Testis (tissue), 2 donors: Measurements from ENCODE around the gene PLPPR1.

Source experiments
- CTCF ChIP-seq, 3 experiments: fragments of 450-650 bp in 2 of 3; fragments of 200-600 bp in 1 of 3; sonication (generic) in 1 of 3; IDR thresholded peaks; one replicate each; pipeline ENCODE4 v1.5.1; 2016 to 2019; ENCODE audit warnings: antibody characterized with exemption in 3 of 3, mild to moderate bottlenecking in 2 of 3, moderate library complexity in 1 of 3
- POLR2A ChIP-seq: fragments of 450-650 bp; IDR thresholded peaks from one replicate; pipeline ENCODE4 v1.6.1; 2017; ENCODE audit warnings: antibody characterized with exemption, mild to moderate bottlenecking, moderate library complexity

DNA sequence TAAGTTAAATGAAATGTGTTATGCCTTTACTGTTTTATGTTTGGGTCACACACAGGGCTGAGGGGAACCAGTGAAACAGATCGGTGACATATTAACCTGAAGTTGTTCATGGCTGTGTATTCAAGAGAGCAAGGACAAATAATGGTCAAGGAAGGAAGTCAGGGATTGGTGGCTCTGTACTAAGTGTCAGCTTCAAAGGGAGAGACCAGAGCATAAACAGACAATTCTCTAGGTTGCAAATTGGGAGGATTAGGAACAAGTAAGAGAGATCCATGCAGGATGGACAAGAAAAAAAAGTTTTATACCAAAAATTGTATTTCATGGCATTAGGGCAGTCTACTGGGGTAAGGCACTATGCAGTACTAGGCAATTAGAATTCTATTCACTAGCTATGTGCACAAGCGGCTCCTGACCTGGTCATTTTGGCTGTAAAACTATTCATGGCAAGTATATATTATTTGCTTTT lies 156.3 kb downstream of the PLPPR1 start:
- TF ChIP-seq CTCF (IDR thresholded peaks at IDR 0.05) = no peak
- TF ChIP-seq POLR2A = no peak
